ENCODE data around the gene MSANTD1. TPM values are rescaled to one million over a fixed set of nuclear protein-coding genes. Genes with fewer than 3 reads are reported as not detected.

The MSANTD1 gene
- total and polyA plus RNA-seq, 7 donors: 0.11 to 0.94 (median 0.34) TPM

DNA sequence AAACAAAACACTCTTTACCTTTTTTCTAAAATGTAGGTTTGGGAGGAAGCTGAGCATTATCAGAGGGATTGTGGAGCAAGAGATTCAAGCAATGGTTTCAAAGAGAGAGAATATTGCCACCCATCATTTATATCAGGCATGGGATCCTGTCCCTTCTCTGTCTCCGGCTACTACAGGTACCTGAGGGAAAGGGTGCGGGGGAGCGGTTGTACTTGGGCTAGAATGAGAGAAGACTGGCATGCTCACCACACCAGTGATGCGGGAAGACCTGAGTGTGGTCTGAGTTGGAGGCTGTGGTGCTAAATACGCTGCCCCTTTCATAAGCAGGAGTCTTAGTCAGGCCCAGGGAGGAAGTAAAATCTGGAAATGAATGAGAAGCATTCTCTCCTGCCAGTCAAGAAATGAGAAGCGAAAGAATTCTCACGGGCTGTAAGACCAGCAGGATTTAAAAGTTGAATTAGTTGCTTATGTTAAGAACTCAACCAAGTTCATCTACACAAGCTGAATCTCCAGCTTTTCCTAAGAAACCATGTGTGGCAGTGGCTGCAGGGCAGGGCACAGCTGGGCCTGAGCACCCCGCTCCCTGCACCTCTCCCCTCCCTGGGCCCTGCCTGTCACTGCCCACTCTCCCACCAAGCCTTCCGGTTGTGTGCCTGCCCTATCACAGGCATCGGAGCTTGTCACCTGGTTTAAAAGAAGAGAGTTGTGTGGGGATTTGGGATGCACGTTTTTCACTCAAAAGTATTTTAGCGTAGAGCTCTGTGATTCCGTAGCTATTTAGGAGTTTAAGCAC, 24.8 kb upstream of the MSANTD1 start:
- TF ChIP-seq CTCF (IDR thresholded peaks at IDR 0.05): no peak

GRCh38 chr4:3225071-3225850, 23.7 kb upstream of the MSANTD1 start:
- intact Hi-C loops (cut with DNase I): no loop called here
- ATAC-seq (no peak), DNase-seq (peak; percentile 15 to 23)
- peaks cover 23% of the 10 kb centered on the region for H3K4me1 ChIP-seq
- WGBS, 3 donors: 86 to 92% (median 90%) methylated on average over 22 of the region's 22 CpGs
- no peak for TF ChIP-seq CTCF (IDR thresholded peaks at IDR 0.05)
- no peak overlapping the region for H3K4me3 ChIP-seq
- no peaks in the 10 kb centered on the region for H3K27me3 ChIP-seq (ENCODE audit: insufficient read depth in 3 of 3, low read length in 2 of 3)
- H3K9me3 ChIP-seq: no peaks in the 10 kb centered on the region
- H3K27ac ChIP-seq: no peak overlapping the region
- H3K36me3 ChIP-seq (ENCODE audit: insufficient read depth in 1 of 2, low read depth in 1 of 2): peaks cover 0 to 86% of the 10 kb centered on the region in 2 donors

More for the DNA sequence above, 24.8 kb upstream of the MSANTD1 start:
- Histone ChIP-seq H3K36me3 (ENCODE audit: insufficient read depth in 1 of 2, low read depth in 1 of 2) (peaks cover 0 to 85% of the 10 kb centered on the region in 2 donors), H3K9me3 (no peaks in the 10 kb centered on the region), H3K4me1 (peaks cover 30% of the 10 kb centered on the region), H3K4me3 (no peak overlapping the region), H3K27ac (no peak overlapping the region), H3K27me3 (ENCODE audit: insufficient read depth in 3 of 3, low read length in 2 of 3) (no peaks in the 10 kb centered on the region)
- DNase-seq: peak; percentile 6 to 15
- WGBS, 3 donors: 92 to 96% (median 96%) methylated on average over 13 of the region's 13 CpGs
- no peak for ATAC-seq
- intact Hi-C loops (cut with DNase I): no loop called here

GRCh38 chr4:3225936-3226335, 23.0 kb upstream of the MSANTD1 start:
- WGBS, 3 donors: 83 to 84% (median 83%) methylated on average over 9 of the region's 9 CpGs
- no peaks in the 10 kb centered on the region for H3K9me3 ChIP-seq
- H3K27me3 ChIP-seq (ENCODE audit: insufficient read depth in 3 of 3, low read length in 2 of 3): no peaks in the 10 kb centered on the region
- peaks cover 16% of the 10 kb centered on the region for H3K4me1 ChIP-seq
- ATAC-seq: no peak
- H3K4me3 ChIP-seq: no peak overlapping the region
- H3K27ac ChIP-seq: no peak overlapping the region
- H3K36me3 ChIP-seq (ENCODE audit: insufficient read depth in 1 of 2, low read depth in 1 of 2): peaks cover 0 to 89% of the 10 kb centered on the region in 2 donors
- no peak for TF ChIP-seq CTCF (IDR thresholded peaks at IDR 0.05)
- peak; percentile 4 to 39 for DNase-seq
- intact Hi-C loops (cut with DNase I): no loop called here

GRCh38 chr4:3226467-3226866, 22.5 kb upstream of the MSANTD1 start:
- ATAC-seq (no peak), DNase-seq (peak; percentile 18 to 38)
- no peak for TF ChIP-seq CTCF (IDR thresholded peaks at IDR 0.05)
- Histone ChIP-seq H3K36me3 (ENCODE audit: insufficient read depth in 1 of 2, low read depth in 1 of 2) (peaks cover 0 to 89% of the 10 kb centered on the region in 2 donors), H3K9me3 (no peaks in the 10 kb centered on the region), H3K4me1 (peaks cover 11% of the 10 kb centered on the region), H3K27me3 (ENCODE audit: insufficient read depth in 3 of 3, low read length in 2 of 3) (no peaks in the 10 kb centered on the region), H3K4me3 (no peak overlapping the region), H3K27ac (no peak overlapping the region)
- 81 to 85% (median 85%) methylated on average over 9 of the region's 9 CpGs for WGBS, 3 donors
- intact Hi-C loops (cut with DNase I): no loop called here

Measured in psoas muscle (tissue), 8 donors.